Osteocyte (in vitro differentiated cells): ENCODE data around the gene SCAMP2. TPM values are rescaled to one million over a fixed set of nuclear protein-coding genes. Genes with fewer than 3 reads are reported as not detected.

Experiments used
- DNase-seq: peaks from one replicate; pipeline ENCODE4 v3.0.0; 2021; ENCODE audit warnings: mixed read lengths; ENCODE audit not compliant: unreplicated experiment; ENCODE audit errors: extremely low spot score
- H3K27ac Mint-ChIP-seq: one replicate; pipeline ENCODE4 v1.8.0; 2021; ENCODE audit warnings: mild to moderate bottlenecking, mixed read lengths; ENCODE audit not compliant: unreplicated experiment
- H3K27me3 Mint-ChIP-seq: one replicate; pipeline ENCODE4 v1.8.0; 2021; ENCODE audit warnings: mixed read lengths; ENCODE audit not compliant: unreplicated experiment
- H3K36me3 Mint-ChIP-seq: one replicate; pipeline ENCODE4 v1.8.0; 2021; ENCODE audit warnings: mixed read lengths; ENCODE audit not compliant: unreplicated experiment
- H3K4me1 Mint-ChIP-seq: one replicate; pipeline ENCODE4 v1.8.0; 2021; ENCODE audit warnings: mixed read lengths; ENCODE audit not compliant: unreplicated experiment
- H3K4me3 Mint-ChIP-seq: one replicate; pipeline ENCODE4 v1.8.0; 2021; ENCODE audit warnings: mild to moderate bottlenecking, moderate library complexity, mixed read lengths; ENCODE audit not compliant: unreplicated experiment
- H3K9me3 Mint-ChIP-seq: one replicate; pipeline ENCODE4 v1.8.0; 2021; ENCODE audit warnings: mixed read lengths; ENCODE audit not compliant: unreplicated experiment
- total RNA-seq: library from RNA; stranded (reverse); gene quantifications from 2 replicates; pipeline ENCODE4 v1.2.1, GENCODE V29; 2021
- TF ChIP-seq, protein P1 (sequence below): fragments of 200-600 bp; sonication (generic); IDR thresholded peaks from 2 replicates; pipeline ENCODE4 v1.5.0; 2021; ENCODE audit warnings: antibody characterized with exemption, mild to moderate bottlenecking, moderate library complexity

Gene SCAMP2
- total RNA-seq, 1 donor from 2014 or later, result 73.4 TPM

- no peaks in the 10 kb centered on the region for H3K36me3 Mint-ChIP-seq
- DNase-seq, result no peak
- TF ChIP-seq, protein P1, sequence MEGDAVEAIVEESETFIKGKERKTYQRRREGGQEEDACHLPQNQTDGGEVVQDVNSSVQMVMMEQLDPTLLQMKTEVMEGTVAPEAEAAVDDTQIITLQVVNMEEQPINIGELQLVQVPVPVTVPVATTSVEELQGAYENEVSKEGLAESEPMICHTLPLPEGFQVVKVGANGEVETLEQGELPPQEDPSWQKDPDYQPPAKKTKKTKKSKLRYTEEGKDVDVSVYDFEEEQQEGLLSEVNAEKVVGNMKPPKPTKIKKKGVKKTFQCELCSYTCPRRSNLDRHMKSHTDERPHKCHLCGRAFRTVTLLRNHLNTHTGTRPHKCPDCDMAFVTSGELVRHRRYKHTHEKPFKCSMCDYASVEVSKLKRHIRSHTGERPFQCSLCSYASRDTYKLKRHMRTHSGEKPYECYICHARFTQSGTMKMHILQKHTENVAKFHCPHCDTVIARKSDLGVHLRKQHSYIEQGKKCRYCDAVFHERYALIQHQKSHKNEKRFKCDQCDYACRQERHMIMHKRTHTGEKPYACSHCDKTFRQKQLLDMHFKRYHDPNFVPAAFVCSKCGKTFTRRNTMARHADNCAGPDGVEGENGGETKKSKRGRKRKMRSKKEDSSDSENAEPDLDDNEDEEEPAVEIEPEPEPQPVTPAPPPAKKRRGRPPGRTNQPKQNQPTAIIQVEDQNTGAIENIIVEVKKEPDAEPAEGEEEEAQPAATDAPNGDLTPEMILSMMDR, result no peak
- no peak overlapping the region for H3K27ac Mint-ChIP-seq
- no peaks in the 10 kb centered on the region for H3K4me1 Mint-ChIP-seq
- peaks cover 2% of the 10 kb centered on the region for H3K27me3 Mint-ChIP-seq
- H3K4me3 Mint-ChIP-seq, result no peak overlapping the region
- H3K9me3 Mint-ChIP-seq, result no peaks in the 10 kb centered on the region
Observed at GRCh38 chr15:74832826-74833225, 40.3 kb downstream of the SCAMP2 start.

DNA sequence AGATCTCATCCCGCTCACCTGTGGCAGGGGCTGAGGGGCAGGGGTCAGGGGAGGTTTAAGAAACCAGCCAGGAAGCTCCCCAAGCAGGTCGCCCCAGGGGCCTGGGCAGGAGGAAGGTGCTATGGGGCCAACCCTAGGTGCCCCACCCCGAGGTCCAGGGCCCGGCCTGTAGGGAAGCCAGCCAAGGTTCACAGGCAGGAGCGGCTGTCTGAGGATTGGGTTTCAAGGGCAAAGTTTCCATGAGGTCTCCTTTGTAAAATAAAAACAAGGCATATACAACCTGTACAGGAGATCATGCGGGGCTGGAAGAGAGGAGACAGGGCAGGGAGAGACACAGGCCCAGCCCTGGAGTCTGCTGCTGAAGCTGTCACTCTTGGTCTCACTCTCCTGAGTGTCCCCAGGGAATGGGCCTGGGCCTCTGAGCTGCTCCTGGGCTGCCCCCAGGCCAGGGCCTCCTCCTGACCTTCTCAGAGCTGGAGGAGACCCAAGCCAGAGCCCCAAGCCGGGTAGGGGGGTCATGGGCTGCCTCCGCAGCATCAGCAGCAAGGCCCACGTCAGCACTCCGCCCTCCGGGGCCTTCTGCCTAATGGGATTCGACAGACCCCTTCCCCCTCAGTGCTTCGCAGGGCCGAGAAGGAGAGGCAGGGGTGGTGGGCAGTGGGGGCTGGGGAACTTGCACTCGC, 41.2 kb downstream of the SCAMP2 start:
- Mint-ChIP-seq H3K27me3 (peaks cover 2% of the 10 kb centered on the region), H3K4me1 (no peaks in the 10 kb centered on the region), H3K27ac (no peak overlapping the region), H3K4me3 (no peak overlapping the region), H3K36me3 (no peaks in the 10 kb centered on the region), H3K9me3 (no peaks in the 10 kb centered on the region)
- TF ChIP-seq, protein P1, result no peak
- no peak for DNase-seq

DNA sequence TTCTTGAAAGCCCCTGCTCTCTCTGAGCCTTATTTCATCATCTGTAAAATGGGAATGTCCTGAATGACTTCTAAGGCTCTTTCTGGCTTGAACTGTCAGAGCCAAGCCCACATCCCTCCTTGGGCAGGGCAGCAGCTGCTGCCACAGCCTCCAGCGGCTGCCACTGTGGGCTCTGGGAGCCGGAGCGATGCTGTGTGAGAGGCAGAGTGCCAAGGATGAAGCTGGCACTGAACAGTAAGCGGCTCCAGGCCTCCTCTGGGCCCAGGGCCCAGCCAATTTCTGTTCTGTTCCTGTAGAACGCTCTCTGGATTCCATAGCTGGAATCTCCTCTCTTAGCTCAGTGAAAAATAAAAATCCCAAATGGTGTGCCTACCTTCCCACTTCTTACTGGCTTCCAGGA, 42.3 kb downstream of the SCAMP2 start:
- TF ChIP-seq, protein P1, result no peak
- Mint-ChIP-seq H3K27me3 (peaks cover 4% of the 10 kb centered on the region), H3K4me3 (no peak overlapping the region), H3K27ac (no peak overlapping the region), H3K4me1 (no peaks in the 10 kb centered on the region), H3K9me3 (no peaks in the 10 kb centered on the region), H3K36me3 (no peaks in the 10 kb centered on the region)
- no peak for DNase-seq

DNA sequence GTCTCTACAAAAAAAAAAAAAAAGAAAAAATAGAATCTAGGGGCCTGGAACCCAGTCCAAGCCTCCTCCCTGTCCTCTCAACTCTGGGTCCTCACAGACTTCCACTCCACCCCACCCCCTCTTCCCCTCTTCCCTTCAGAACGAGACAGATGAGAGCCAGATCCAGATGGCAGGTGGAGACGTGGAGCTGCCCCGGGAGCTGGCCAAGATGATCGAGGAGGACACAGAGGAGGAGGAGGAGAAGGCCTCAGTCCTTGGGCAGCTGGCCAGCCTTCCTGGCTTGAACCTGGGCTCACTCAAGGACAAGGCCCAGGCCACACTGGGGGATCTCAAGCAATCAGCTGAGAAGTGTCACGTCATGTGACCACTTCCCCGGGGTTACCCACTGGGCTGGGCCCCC, 43.2 kb downstream of the SCAMP2 start:
- Mint-ChIP-seq H3K27me3 (peaks cover 6% of the 10 kb centered on the region), H3K9me3 (no peaks in the 10 kb centered on the region), H3K36me3 (no peaks in the 10 kb centered on the region), H3K4me3 (no peak overlapping the region), H3K27ac (no peak overlapping the region), H3K4me1 (no peaks in the 10 kb centered on the region)
- DNase-seq, result no peak
- TF ChIP-seq, protein P1, result no peak

GRCh38 chr15:74829486-74829885, 43.7 kb downstream of the SCAMP2 start:
- no peaks in the 10 kb centered on the region for H3K9me3 Mint-ChIP-seq
- H3K27ac Mint-ChIP-seq, result no peak overlapping the region
- H3K4me3 Mint-ChIP-seq, result no peak overlapping the region
- DNase-seq, result no peak
- H3K4me1 Mint-ChIP-seq, result no peaks in the 10 kb centered on the region
- peaks cover 11% of the 10 kb centered on the region for H3K27me3 Mint-ChIP-seq
- no peaks in the 10 kb centered on the region for H3K36me3 Mint-ChIP-seq
- TF ChIP-seq, protein P1, result no peak
